Kidney epithelial cell (primary cell): Measurements from ENCODE around the gene PCDHB13. TPM values are rescaled to one million over a fixed set of nuclear protein-coding genes. Genes with fewer than 3 reads are reported as not detected.
"Not testable (repeated sequence)": the region's sequence is repeated elsewhere in the genome, so short reads cannot be mapped to it uniquely, and the experiment has no call there.

Source experiments
- DNase-seq: peaks from one replicate; pipeline ENCODE4 v3.0.0-alpha.2; 2010; ENCODE audit warnings: low read depth
- H3K27me3 ChIP-seq: 2 replicates; pipeline ENCODE4 v1.6.0; 2011; ENCODE audit warnings: low read length; ENCODE audit not compliant: control insufficient read depth, insufficient read depth
- H3K36me3 ChIP-seq: 2 replicates; pipeline ENCODE4 v1.5.1; 2011; ENCODE audit warnings: low read length; ENCODE audit not compliant: control insufficient read depth, insufficient read depth
- H3K4me3 ChIP-seq: 2 replicates; pipeline ENCODE4 v1.5.1; 2011; ENCODE audit warnings: low read depth, mild to moderate bottlenecking, control low read depth, low read length
- CTCF ChIP-seq: IDR thresholded peaks from 2 replicates; pipeline ENCODE4 v1.5.1; 2011; ENCODE audit warnings: mild to moderate bottlenecking, moderate library complexity, low read length, control low read depth, inconsistent platforms; ENCODE audit not compliant: insufficient read depth, poor library complexity, severe bottlenecking
- total RNA-seq: library from RNA; depleted of rRNA; stranded (reverse); fragments of >200 nt; gene quantifications from 2 replicates; pipeline ENCODE4 v1.2.3, GENCODE V29; 2015

The PCDHB13 gene
- total RNA-seq, 1 donor from 2014 or later: 1.9 TPM

GRCh38 chr5:141245250-141245717, 31.6 kb downstream of the PCDHB13 start, which contains the start of gene PCDHB15:
PCDHB15 (plus strand) TSS chr5:141245395; CDS start chr5:141245579, 184 bp downstream.
- Histone ChIP-seq H3K36me3 (no peaks in the 10 kb centered on the region), H3K27me3 (peaks cover 3% of the 10 kb centered on the region), H3K4me3 (no peak within 1 kb of the TSS)
- TF ChIP-seq CTCF: no peak
- DNase-seq: no peak

GRCh38 chr5:141246971-141247370, 33.3 kb downstream of the PCDHB13 start:
- H3K27me3 ChIP-seq, H3K36me3 ChIP-seq, H3K4me3 ChIP-seq, DNase-seq: not testable (repeated sequence)

- not testable (repeated sequence) for H3K4me3 ChIP-seq
Observed at GRCh38 chr5:141247434-141247833, 33.7 kb downstream of the PCDHB13 start.

GRCh38 chr5:141250576-141250975, 36.9 kb downstream of the PCDHB13 start:
- no peak overlapping the region for H3K4me3 ChIP-seq
- DNase-seq: no peak
- no peak for TF ChIP-seq CTCF
- no peaks in the 10 kb centered on the region for H3K36me3 ChIP-seq
- H3K27me3 ChIP-seq: no peaks in the 10 kb centered on the region

More at GRCh38 chr5:141247434-141247833, 33.7 kb downstream of the PCDHB13 start:
- not testable (repeated sequence) for DNase-seq, H3K36me3 ChIP-seq, H3K27me3 ChIP-seq

- Histone ChIP-seq H3K4me3 (no peak overlapping the region), H3K36me3 (no peaks in the 10 kb centered on the region), H3K27me3 (no peaks in the 10 kb centered on the region)
- no peak for TF ChIP-seq CTCF
- no peak for DNase-seq
Observed at GRCh38 chr5:141258464-141258863, 44.7 kb downstream of the PCDHB13 start.

GRCh38 chr5:141258948-141259347, 45.2 kb downstream of the PCDHB13 start:
- no peak for TF ChIP-seq CTCF
- Histone ChIP-seq H3K4me3 (no peak overlapping the region), H3K36me3 (no peaks in the 10 kb centered on the region), H3K27me3 (no peaks in the 10 kb centered on the region)
- no peak for DNase-seq

GRCh38 chr5:141260458-141261237, 46.9 kb downstream of the PCDHB13 start:
- Histone ChIP-seq H3K36me3 (no peaks in the 10 kb centered on the region), H3K4me3 (no peak overlapping the region), H3K27me3 (no peaks in the 10 kb centered on the region)
- no peak for DNase-seq
- TF ChIP-seq CTCF: no peak
